Activated CD4-positive, alpha-beta T cell treated with anti-CD3 and anti-CD28 coated beads for 36 hours (primary cell): ENCODE data around the gene C1QL2. TPM values are rescaled to one million over a fixed set of nuclear protein-coding genes. Genes with fewer than 3 reads are reported as not detected.

Experiments used
- ATAC-seq: fragments of 200-7000 bp; cut with Tn5 transposase; one replicate; pipeline ENCODE4 v1.10.0; 2021; ENCODE audit warnings: mild to moderate bottlenecking, moderate library complexity
- CTCF ChIA-PET: fragments of 350-600 bp; sonication (Branson Sonifier 250); formaldehyde crosslinking; loops from one replicate; lab custom pipeline; 2021; ENCODE audit warnings: antibody characterized with exemption; lab: Charles Lee
- POLR2A ChIA-PET: fragments of 350-600 bp; sonication (Branson Sonifier 250); formaldehyde crosslinking; loops from one replicate; lab custom pipeline; 2021; ENCODE audit warnings: antibody characterized with exemption, inconsistent platforms; lab: Charles Lee
- DNase-seq: peaks from one replicate; pipeline ENCODE4 v3.0.0-alpha.2; 2020
- H3K27ac Mint-ChIP-seq: one replicate; pipeline ENCODE4 v1.8.0; 2021; ENCODE audit warnings: mixed read lengths
- H3K27me3 Mint-ChIP-seq: one replicate; pipeline ENCODE4 v1.8.0; 2021; ENCODE audit warnings: mixed read lengths
- H3K36me3 Mint-ChIP-seq: one replicate; pipeline ENCODE4 v1.8.0; 2021; ENCODE audit warnings: low read depth, mixed read lengths
- H3K4me1 Mint-ChIP-seq: one replicate; pipeline ENCODE4 v1.8.0; 2021; ENCODE audit warnings: mixed read lengths
- H3K4me3 Mint-ChIP-seq: one replicate; pipeline ENCODE4 v1.8.0; 2021; ENCODE audit warnings: mild to moderate bottlenecking, moderate library complexity, mixed read lengths
- H3K9me3 Mint-ChIP-seq: one replicate; pipeline ENCODE4 v1.8.0; 2021; ENCODE audit warnings: low read depth, mixed read lengths
- intact Hi-C, 2 experiments: fragments of 100-400 bp; cut with DNase I in 1 of 2; cut with micrococcal nuclease in 1 of 2; formaldehyde crosslinking; loops; one replicate each; pipeline versions ENCODE4 v1.14.2 to v1.15.1; 2022 to 2024; cut with DNase I, micrococcal nuclease
- total RNA-seq, 2 experiments: library from RNA; stranded (reverse); gene quantifications; one replicate each; pipeline ENCODE4 v1.2.3, GENCODE V29; 2021

The C1QL2 gene
- total RNA-seq, 2 experiments from 2014 or later: not detected

DNA sequence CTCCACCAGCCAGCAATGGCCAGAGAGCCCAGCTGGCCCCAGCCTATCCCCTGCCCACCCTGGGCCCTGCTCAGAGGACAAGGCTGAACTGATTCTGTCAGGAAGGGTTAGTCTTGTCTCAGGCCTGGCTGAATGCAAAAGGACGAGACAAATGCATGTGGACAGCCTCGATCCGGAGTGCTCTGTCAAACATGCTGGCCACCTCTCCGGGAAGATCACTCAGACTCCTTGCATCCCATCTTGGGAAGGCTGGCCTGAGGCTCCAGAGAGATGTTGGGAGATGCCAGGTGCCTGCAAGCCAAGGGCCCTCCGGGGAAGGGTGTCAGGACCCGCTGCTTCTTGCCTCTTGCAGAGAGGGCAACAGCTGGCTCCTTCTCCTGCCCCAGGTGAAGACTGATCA, 20.2 kb upstream of the C1QL2 start:
- Mint-ChIP-seq H3K27me3 (no peaks in the 10 kb centered on the region), H3K27ac (no peak overlapping the region), H3K4me3 (no peak overlapping the region), H3K9me3 (no peaks in the 10 kb centered on the region), H3K36me3 (no peaks in the 10 kb centered on the region), H3K4me1 (no peaks in the 10 kb centered on the region)
- ChIA-PET POLR2A (no interaction called here), CTCF (interaction anchor here (0.6 kb wide), 1 partner anchor 19 kb away, joined by 4 read pairs; no protein-coding TSS in a partner anchor)
- intact Hi-C loops: loop anchor here (10.0 kb wide), 2 partner anchors 164 to 954 kb away; no protein-coding TSS in a partner anchor
- DNase-seq (no peak), ATAC-seq (no peak)

DNA sequence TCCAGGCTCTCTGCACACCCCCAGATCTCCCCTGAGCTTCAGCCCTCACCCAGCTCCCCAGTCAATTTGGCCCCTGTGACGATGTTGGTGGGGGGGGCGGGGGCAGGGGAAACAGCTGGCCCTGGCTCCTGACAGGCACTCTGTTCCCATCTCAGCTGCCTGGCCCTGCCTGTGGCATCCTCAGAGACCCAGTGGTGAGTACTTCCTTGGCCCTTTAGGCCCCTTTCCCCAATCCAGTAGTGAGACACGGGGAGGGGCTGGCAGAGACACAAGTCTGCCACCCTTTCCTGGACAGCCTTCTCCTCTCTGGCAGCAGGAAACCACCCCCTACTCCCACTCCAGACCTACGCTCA, 19.3 kb upstream of the C1QL2 start:
- no peak for ATAC-seq
- Mint-ChIP-seq H3K27ac (no peak overlapping the region), H3K4me3 (no peak overlapping the region), H3K4me1 (no peaks in the 10 kb centered on the region), H3K36me3 (no peaks in the 10 kb centered on the region), H3K27me3 (no peaks in the 10 kb centered on the region), H3K9me3 (no peaks in the 10 kb centered on the region)
- POLR2A ChIA-PET: no interaction called here
- no peak for DNase-seq
- CTCF ChIA-PET: interaction anchor here (0.8 kb wide), 1 partner anchor 190 kb away, joined by 3 read pairs; no protein-coding TSS in a partner anchor
- intact Hi-C loops: loop anchor here (10.0 kb wide), 2 partner anchors 163 to 953 kb away; no protein-coding TSS in a partner anchor

DNA sequence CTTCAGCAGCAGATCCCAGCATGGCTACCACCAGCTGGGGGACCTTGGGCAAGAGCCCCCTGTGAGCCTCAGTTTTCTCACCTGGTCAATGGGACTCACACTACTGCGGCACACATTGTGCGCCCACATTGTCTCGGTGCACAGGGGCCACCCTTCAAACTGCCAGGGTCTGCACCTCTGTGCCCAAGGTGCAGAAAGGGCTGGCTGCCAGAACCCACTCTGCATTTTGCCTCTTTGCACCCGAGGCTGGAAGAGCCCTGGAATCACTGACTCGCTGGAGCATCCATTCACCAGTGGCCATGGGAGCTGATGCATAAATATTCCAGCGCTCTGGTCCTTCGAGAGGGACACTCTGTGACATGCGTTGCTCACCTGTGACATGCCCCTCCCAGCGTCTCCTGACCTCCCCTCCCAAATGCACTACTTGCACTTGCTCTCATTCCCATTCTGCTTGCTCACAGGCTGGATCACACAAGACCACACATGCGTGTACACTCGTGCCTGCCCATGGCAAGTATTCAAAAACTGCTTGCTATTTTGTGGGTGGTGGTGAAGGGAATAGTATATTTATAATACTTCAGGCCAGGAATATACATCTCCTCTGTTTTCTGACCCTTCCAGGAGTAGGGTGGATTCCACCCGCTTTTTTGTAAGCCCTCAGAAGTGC, 18.8 kb upstream of the C1QL2 start:
- CTCF ChIA-PET: interaction anchor here (0.6 to 0.8 kb wide), 3 partner anchors 10 to 745 kb away, joined by 3 read pairs; no protein-coding TSS in a partner anchor
- intact Hi-C loops: loop anchor here (10.0 kb wide), 2 partner anchors 163 to 953 kb away; no protein-coding TSS in a partner anchor
- no peaks in the 10 kb centered on the region for H3K36me3 Mint-ChIP-seq
- H3K4me3 Mint-ChIP-seq: no peak overlapping the region
- no peaks in the 10 kb centered on the region for H3K27me3 Mint-ChIP-seq
- ATAC-seq: no peak
- no peak for DNase-seq
- H3K27ac Mint-ChIP-seq: no peak overlapping the region
- no peaks in the 10 kb centered on the region for H3K4me1 Mint-ChIP-seq
- POLR2A ChIA-PET: no interaction called here
- no peaks in the 10 kb centered on the region for H3K9me3 Mint-ChIP-seq

DNA sequence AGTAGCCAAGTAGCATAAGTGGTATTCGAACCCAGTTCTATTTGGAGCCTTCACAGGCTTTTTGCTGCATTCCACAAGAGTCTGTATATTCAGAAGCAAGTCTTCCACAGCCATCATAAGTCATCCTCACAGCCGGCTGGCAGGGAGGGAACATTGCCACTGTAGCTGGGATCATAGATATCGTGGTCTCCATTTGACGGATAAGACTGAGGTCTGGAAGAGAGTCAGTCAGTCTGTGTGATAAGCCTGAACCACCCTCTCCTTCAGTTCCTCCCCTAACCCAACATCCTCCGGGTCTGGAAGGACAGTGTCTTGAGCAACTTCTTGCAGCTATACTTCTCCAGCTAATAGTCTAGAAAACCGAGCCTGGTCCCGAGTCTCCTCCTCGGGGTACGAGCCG, 17.0 kb upstream of the C1QL2 start:
- H3K4me3 Mint-ChIP-seq: no peak overlapping the region
- no peaks in the 10 kb centered on the region for H3K9me3 Mint-ChIP-seq
- ATAC-seq: no peak
- no peak overlapping the region for H3K27ac Mint-ChIP-seq
- H3K4me1 Mint-ChIP-seq: no peaks in the 10 kb centered on the region
- no peak for DNase-seq
- CTCF ChIA-PET: interaction anchor here (0.6 to 5.7 kb wide), 6 partner anchors 12 to 293 kb away, joined by 3 to 60 read pairs (median 3); no protein-coding TSS in a partner anchor
- intact Hi-C loops: loop anchor here (10.0 kb wide), 2 partner anchors 161 to 951 kb away; no protein-coding TSS in a partner anchor
- no peaks in the 10 kb centered on the region for H3K27me3 Mint-ChIP-seq
- H3K36me3 Mint-ChIP-seq: no peaks in the 10 kb centered on the region
- POLR2A ChIA-PET: no interaction called here

DNA sequence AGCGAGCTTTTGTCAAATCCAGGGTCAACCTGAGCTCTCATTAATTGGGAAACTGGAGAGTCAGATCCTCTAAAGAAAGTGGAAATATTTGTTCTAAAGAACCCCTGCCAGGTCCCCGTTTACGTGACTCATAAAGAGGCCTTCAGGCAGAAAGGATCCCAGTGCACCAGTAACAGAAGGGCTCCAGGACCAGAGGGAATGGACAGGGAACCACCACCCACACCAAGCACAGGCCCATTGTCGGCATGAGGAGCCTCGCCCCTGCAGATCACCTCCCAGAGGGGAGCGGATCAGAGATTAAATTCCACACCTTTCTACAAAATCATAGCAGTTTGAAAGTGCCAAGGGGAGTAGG, 16.4 kb upstream of the C1QL2 start:
- POLR2A ChIA-PET: no interaction called here
- H3K9me3 Mint-ChIP-seq: no peaks in the 10 kb centered on the region
- intact Hi-C loops: loop anchor here (1.0 to 10.0 kb wide), 5 partner anchors 160 to 950 kb away; no protein-coding TSS in a partner anchor
- no peak overlapping the region for H3K27ac Mint-ChIP-seq
- no peaks in the 10 kb centered on the region for H3K4me1 Mint-ChIP-seq
- no peak overlapping the region for H3K4me3 Mint-ChIP-seq
- DNase-seq: no peak
- ATAC-seq: no peak
- H3K36me3 Mint-ChIP-seq: no peaks in the 10 kb centered on the region
- CTCF ChIA-PET: interaction anchor here (0.7 to 5.7 kb wide), 5 partner anchors 11 to 292 kb away, joined by 3 to 60 read pairs (median 3); no protein-coding TSS in a partner anchor
- no peaks in the 10 kb centered on the region for H3K27me3 Mint-ChIP-seq

DNA sequence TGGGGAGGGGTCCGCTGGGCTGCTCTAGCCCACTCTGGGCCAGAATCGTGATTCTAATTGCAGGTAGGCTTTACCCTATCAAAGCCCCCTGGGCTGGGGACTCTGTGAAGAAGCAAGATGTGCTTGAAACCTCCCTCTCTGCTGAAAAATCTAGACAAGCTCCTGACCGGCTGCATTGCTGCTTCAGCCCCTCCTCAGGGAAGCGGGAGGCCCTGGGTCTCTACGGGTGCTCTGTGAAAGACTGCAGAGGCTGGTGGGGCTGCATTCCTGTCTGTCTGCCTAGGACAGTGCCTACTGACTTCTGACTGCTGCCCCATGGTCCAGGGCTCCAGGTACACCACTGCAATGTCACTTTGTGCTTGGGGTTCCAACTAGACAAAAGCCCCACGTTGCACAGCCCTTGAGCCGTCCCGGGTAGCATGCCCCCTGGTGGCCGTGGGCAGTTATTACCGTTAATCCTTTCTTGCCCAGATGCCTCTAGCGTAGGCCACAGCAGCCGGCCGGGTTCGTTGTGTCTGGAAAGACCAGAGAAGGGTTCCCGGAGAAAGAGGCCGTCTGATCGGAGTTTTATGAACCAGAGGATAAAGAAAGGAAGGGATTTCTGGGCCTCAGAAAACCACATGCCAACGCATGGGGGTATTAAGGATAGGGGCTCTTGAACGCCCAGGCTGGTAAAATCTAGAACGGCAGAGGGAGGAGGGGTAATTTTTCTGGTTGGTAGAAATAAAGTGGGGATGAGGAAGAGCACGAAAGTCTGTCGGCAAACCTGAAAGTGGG, 15.9 kb upstream of the C1QL2 start:
- DNase-seq (peak; percentile 77), ATAC-seq (peak; percentile 57)
- ChIA-PET CTCF (interaction anchor here (0.7 to 5.7 kb wide), 5 partner anchors 10 to 292 kb away, joined by 3 to 60 read pairs (median 3); no protein-coding TSS in a partner anchor), POLR2A (no interaction called here)
- Mint-ChIP-seq H3K27ac (no peak overlapping the region), H3K9me3 (no peaks in the 10 kb centered on the region), H3K36me3 (no peaks in the 10 kb centered on the region), H3K4me3 (no peak overlapping the region), H3K27me3 (no peaks in the 10 kb centered on the region), H3K4me1 (no peaks in the 10 kb centered on the region)
- intact Hi-C loops: loop anchor here (1.0 to 10.0 kb wide), 5 partner anchors 160 to 950 kb away; no protein-coding TSS in a partner anchor

DNA sequence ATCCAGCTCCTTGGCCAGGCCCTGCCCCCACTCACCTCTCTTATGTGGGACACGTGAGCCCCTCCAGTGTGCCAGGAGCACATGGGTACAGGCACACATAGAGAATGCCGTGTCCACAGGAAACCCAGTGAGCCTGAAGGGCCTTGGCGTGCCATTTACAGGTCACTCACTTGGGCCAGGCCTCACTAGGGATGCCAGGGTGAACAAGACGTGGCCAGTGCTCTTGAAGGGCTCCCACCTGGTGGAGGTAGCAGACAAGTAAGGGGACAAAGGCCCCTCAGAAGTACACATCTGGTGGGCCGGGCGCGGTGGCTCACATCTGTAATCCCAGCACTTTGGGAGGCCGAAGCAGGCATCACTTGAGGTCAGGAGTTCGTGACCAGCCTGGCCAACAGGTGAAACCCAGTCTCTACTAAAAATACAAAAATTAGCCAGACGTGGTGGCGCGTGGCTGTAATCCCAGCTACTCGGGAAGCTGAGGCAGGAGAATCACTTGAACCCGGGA, 15.1 kb upstream of the C1QL2 start:
- POLR2A ChIA-PET: no interaction called here
- CTCF ChIA-PET: interaction anchor here (0.7 to 5.7 kb wide), 4 partner anchors 11 to 291 kb away, joined by 5 to 60 read pairs (median 5); no protein-coding TSS in a partner anchor
- no peak overlapping the region for H3K27ac Mint-ChIP-seq
- H3K9me3 Mint-ChIP-seq: no peaks in the 10 kb centered on the region
- no peaks in the 10 kb centered on the region for H3K4me1 Mint-ChIP-seq
- no peaks in the 10 kb centered on the region for H3K27me3 Mint-ChIP-seq
- intact Hi-C loops: loop anchor here (1.0 to 10.0 kb wide), 5 partner anchors 159 to 949 kb away; no protein-coding TSS in a partner anchor
- ATAC-seq (no peak), DNase-seq (no peak)
- no peak overlapping the region for H3K4me3 Mint-ChIP-seq
- no peaks in the 10 kb centered on the region for H3K36me3 Mint-ChIP-seq

DNA sequence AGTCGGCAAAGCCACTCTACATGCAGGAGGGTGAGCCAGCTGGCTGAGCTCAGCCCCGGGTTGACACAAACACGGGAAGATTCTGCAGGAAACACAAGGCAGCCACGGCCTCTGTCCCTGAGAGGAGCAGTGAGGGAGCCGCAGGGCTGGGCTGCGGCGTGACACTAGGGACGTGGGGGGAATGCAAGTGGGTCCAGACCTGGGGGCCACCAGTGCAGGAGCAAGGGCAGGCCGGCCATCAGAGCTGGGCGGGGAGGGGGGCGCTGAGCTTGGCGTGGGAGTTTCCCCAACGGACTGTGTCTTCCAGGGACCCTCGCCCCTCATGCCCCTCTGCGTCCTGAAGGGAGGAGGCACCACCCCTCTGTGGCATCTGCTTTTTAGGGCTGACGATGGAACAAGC, 12.0 kb upstream of the C1QL2 start:
- DNase-seq: no peak
- ChIA-PET CTCF (interaction anchor here (0.6 to 0.7 kb wide), 2 partner anchors 289 to 993 kb away, joined by 3 read pairs; no protein-coding TSS in a partner anchor), POLR2A (no interaction called here)
- H3K36me3 Mint-ChIP-seq: no peaks in the 10 kb centered on the region
- no peak overlapping the region for H3K4me3 Mint-ChIP-seq
- H3K4me1 Mint-ChIP-seq: no peaks in the 10 kb centered on the region
- intact Hi-C loops: loop anchor here (5.0 to 10.0 kb wide), 3 partner anchors 156 to 946 kb away; no protein-coding TSS in a partner anchor
- no peak for ATAC-seq
- no peaks in the 10 kb centered on the region for H3K9me3 Mint-ChIP-seq
- peaks cover 16% of the 10 kb centered on the region for H3K27me3 Mint-ChIP-seq
- no peak overlapping the region for H3K27ac Mint-ChIP-seq

DNA sequence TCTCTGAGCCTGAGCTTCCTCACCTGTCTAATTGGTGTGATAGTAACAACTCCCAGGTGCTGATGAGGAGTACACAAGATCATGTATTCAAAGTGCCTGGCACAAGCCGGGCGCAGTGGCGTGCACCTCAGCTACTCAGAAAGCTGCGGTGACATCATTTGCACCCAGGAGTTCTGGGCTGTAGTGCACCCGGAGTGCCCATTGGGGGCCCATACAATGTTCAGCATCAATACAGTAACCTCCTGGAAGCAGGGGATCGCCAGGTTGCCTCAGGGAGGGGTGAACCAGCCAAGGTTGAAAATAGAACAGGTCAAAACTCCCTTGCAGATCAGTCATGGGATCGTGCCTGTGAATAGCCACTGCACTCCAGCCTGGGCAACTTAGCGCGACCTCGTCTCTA, 11.2 kb upstream of the C1QL2 start:
- H3K4me3 Mint-ChIP-seq: no peak overlapping the region
- ChIA-PET POLR2A (no interaction called here), CTCF (no interaction called here)
- H3K27me3 Mint-ChIP-seq: peaks cover 16% of the 10 kb centered on the region
- DNase-seq: no peak
- H3K36me3 Mint-ChIP-seq: no peaks in the 10 kb centered on the region
- no peak overlapping the region for H3K27ac Mint-ChIP-seq
- H3K9me3 Mint-ChIP-seq: no peaks in the 10 kb centered on the region
- intact Hi-C loops: loop anchor here (5.0 to 10.0 kb wide), 3 partner anchors 155 to 945 kb away; no protein-coding TSS in a partner anchor
- no peak for ATAC-seq
- H3K4me1 Mint-ChIP-seq: no peaks in the 10 kb centered on the region

DNA sequence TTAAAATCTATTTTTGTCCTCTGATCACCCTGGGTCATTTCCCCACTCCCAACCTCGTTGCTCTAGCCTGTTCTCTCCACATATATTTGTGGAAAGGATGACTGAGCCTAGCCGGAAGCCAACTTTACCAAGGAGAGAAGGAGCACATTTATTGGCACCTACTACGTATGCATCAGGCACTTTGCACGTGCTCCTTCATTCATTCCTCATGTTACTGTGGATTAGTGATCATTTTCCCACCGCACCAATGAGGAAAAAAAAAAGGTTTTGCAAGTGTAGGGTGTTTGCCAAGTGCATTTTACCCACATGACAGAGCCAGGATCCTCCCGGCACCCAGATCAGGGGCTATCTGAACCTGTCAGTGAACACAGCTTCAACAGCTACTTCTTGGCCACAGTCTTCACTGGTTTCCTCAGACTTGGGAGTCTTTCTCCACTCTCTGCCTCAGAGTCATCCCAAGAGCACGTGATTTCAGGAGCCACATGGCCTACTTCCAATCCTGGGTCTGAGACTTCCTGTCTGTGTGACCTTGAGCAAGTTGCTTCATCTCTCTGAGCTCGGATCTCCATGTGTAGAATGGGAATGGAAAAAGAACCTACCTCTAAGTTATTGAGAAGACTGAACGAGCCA, 1.9 kb upstream of the C1QL2 start:
- Mint-ChIP-seq H3K4me1 (no peaks in the 10 kb centered on the region), H3K27ac (no peak overlapping the region), H3K27me3 (peaks cover 42% of the 10 kb centered on the region), H3K36me3 (no peaks in the 10 kb centered on the region), H3K9me3 (no peaks in the 10 kb centered on the region), H3K4me3 (no peak overlapping the region)
- no peak for ATAC-seq
- intact Hi-C loops: no loop called here
- no peak for DNase-seq
- ChIA-PET POLR2A (no interaction called here), CTCF (interaction anchor here (0.7 to 1.2 kb wide), 2 partner anchors 279 to 289 kb away, joined by 3 to 7 read pairs; no protein-coding TSS in a partner anchor)
